GM12878 (cell line): Measurements from ENCODE around the gene GRIN2A. TPM values are rescaled to one million over a fixed set of nuclear protein-coding genes. Genes with fewer than 3 reads are reported as not detected.

ENCODE experiments used
- ATAC-seq: fragments of 200-7000 bp; cut with Tn5 transposase; 3 replicates; pipeline ENCODE4 v1.9.1; 2020; ENCODE audit warnings: mild to moderate bottlenecking, moderate library complexity
- BruUV-seq: library from RNA; stranded (reverse); fragments of 400-500 nt; replicated peaks from 2 replicates; lab custom pipeline; 2021; lab: Mats Ljungman, UMichigan
- CTCF ChIA-PET: fragments of 300-600 bp; sonication (Branson Sonifier 250); formaldehyde crosslinking; extraction: SDS; loops from one replicate; lab custom pipeline; 2021; ENCODE audit warnings: inconsistent platforms; lab: Yijun Ruan, JAX
- POLR2A ChIA-PET: fragments of 350-600 bp; formaldehyde crosslinking; extraction: SDS; loops from one replicate; lab custom pipeline; 2021; ENCODE audit warnings: inconsistent platforms; lab: Charles Lee
- RAD21 ChIA-PET: fragments of 300-600 bp; sonication (Branson Sonifier 250); formaldehyde crosslinking; loops from one replicate; lab custom pipeline; 2023; ENCODE audit warnings: antibody characterized with exemption; ENCODE audit not compliant: unreplicated experiment; lab: Charles Lee
- SMC1A ChIA-PET: fragments of 300-600 bp; sonication (Branson Sonifier 250); formaldehyde crosslinking; loops from one replicate; lab custom pipeline; 2023; ENCODE audit not compliant: unreplicated experiment, uncharacterized antibody; lab: Charles Lee
- DNase-seq: peaks from one replicate; pipeline ENCODE4 v3.0.0-alpha.2; 2011; ENCODE audit warnings: low read depth, low spot score
- FAIRE-seq: peaks from 3 replicates; lab custom pipeline; 2011; peaks lifted over from hg19 to GRCh38; lab: Jason Lieb, UNC
- H2AFZ ChIP-seq: 2 replicates; pipeline ENCODE4 v1.6.0; 2011; ENCODE audit warnings: low read depth, low read length, control low read depth; ENCODE audit not compliant: control insufficient read depth
- H3K27ac ChIP-seq: 2 replicates; pipeline ENCODE4 v1.5.1; 2011; ENCODE audit warnings: control low read depth; ENCODE audit not compliant: control insufficient read depth, insufficient read depth
- H3K27me3 ChIP-seq, 2 experiments: replicated peaks in 1 of 2; 2 replicates each; pipeline versions ENCODE4 v1.6.0 to v1.6.1; 2011; ENCODE audit warnings: low read length in 1 of 2; ENCODE audit not compliant: control insufficient read depth in 2 of 2, insufficient read depth in 2 of 2
- H3K36me3 ChIP-seq, 2 experiments: 2 replicates each; pipeline ENCODE4 v1.5.1; 2011; ENCODE audit warnings: low read length in 1 of 2; ENCODE audit not compliant: control insufficient read depth in 2 of 2, insufficient read depth in 2 of 2
- H3K4me1 ChIP-seq: 2 replicates; pipeline ENCODE4 v1.6.1; 2011; ENCODE audit warnings: mild to moderate bottlenecking, low read length, moderate library complexity, mixed read lengths; ENCODE audit not compliant: control insufficient read depth, insufficient read depth
- H3K4me2 ChIP-seq: 2 replicates; pipeline ENCODE4 v1.6.0; 2011; ENCODE audit warnings: control low read depth; ENCODE audit not compliant: control insufficient read depth, insufficient read depth
- H3K4me3 ChIP-seq: fragments of 200-600 bp; sonication (generic); 2 replicates; pipeline ENCODE4 v1.5.1; 2016
- H3K79me2 ChIP-seq: 2 replicates; pipeline ENCODE4 v1.6.0; 2011; ENCODE audit warnings: low read length; ENCODE audit not compliant: control insufficient read depth, insufficient read depth
- H3K9ac ChIP-seq: 2 replicates; pipeline ENCODE4 v1.8.0; 2011; ENCODE audit warnings: low read length, control low read depth, mixed read lengths; ENCODE audit not compliant: control insufficient read depth, insufficient read depth
- H3K9me3 ChIP-seq: replicated peaks from 3 replicates; pipeline ENCODE4 v1.5.1; 2011; ENCODE audit warnings: mild to moderate bottlenecking, low read length; ENCODE audit not compliant: control insufficient read depth, insufficient read depth
- H4K20me1 ChIP-seq: 2 replicates; pipeline ENCODE4 v1.6.0; 2011; ENCODE audit not compliant: control insufficient read depth, insufficient read depth
- CEBPB ChIP-seq, 2 experiments: fragments of 150-350 bp in 1 of 2; IDR thresholded peaks; 2 replicates each; pipeline ENCODE4 v1.6.1; 2012 to 2014; ENCODE audit warnings: low read depth in 2 of 2, low read length in 2 of 2, borderline replicate concordance in 1 of 2, inconsistent platforms in 1 of 2
- IRF5 ChIP-seq: fragments of 450-650 bp; IDR thresholded peaks from 2 replicates; pipeline ENCODE4 v1.6.1; 2017; ENCODE audit warnings: borderline replicate concordance
- MTA3 ChIP-seq: IDR thresholded peaks from 2 replicates; pipeline ENCODE4 v1.6.1; 2012; ENCODE audit warnings: low read length, inconsistent platforms, borderline replicate concordance
- NFIC ChIP-seq: IDR thresholded peaks from 2 replicates; pipeline ENCODE4 v1.6.1; 2012; ENCODE audit warnings: low read depth, mild to moderate bottlenecking, inconsistent platforms, low read length, moderate library complexity
- NR2C2 ChIP-seq: IDR thresholded peaks from 2 replicates; pipeline ENCODE4 v1.6.1; 2011; ENCODE audit warnings: borderline replicate concordance, low read depth; ENCODE audit not compliant: control insufficient read depth, insufficient read length
- RELA ChIP-seq: fragments of 450-650 bp; IDR thresholded peaks from 2 replicates; pipeline ENCODE4 v1.8.0; 2014; ENCODE audit warnings: borderline replicate concordance; ENCODE audit not compliant: partially characterized antibody
- SIN3A ChIP-seq: IDR thresholded peaks from 2 replicates; pipeline ENCODE4 v1.6.1; 2012; ENCODE audit warnings: low read depth, low read length, improper control_type of control experiment
- SMC3 ChIP-seq: IDR thresholded peaks from 2 replicates; pipeline ENCODE4 v1.6.1; 2011; ENCODE audit warnings: low read length, improper control_type of control experiment, borderline replicate concordance
- SREBF2 ChIP-seq: IDR thresholded peaks from 2 replicates; pipeline ENCODE4 v1.6.1; 2012; ENCODE audit warnings: mild to moderate bottlenecking, low read length
- STAT1 ChIP-seq: fragments of 450-650 bp; conservative IDR thresholded peaks from 2 replicates; pipeline ENCODE4 v1.6.1; 2014; ENCODE audit warnings: antibody characterized with exemption, mild to moderate bottlenecking
- TARDBP ChIP-seq: IDR thresholded peaks from 2 replicates; pipeline ENCODE4 v1.6.1; 2016; ENCODE audit warnings: borderline replicate concordance
- ZNF217 ChIP-seq: fragments of 450-650 bp; IDR thresholded peaks from 2 replicates; pipeline ENCODE4 v1.6.1; 2017; ENCODE audit warnings: antibody characterized with exemption, mild to moderate bottlenecking
- WGBS: methylation state at CpG from one replicate; pipeline ENCODE4 v1.1.6; 2016; ENCODE audit warnings: low lambda C conversion rate; ENCODE audit not compliant: insufficient replicate concordance, insufficient coverage; ENCODE audit errors: missing lambda C conversion rate; 5-methylcytosine and 5-hydroxymethylcytosine counted together
- in situ Hi-C: fragments of 300-500 bp; cut with MboI; formaldehyde crosslinking; loops from 9 replicates; pipeline ENCODE4 v1.14.3; 2018; ENCODE audit warnings: mixed read lengths
- intact Hi-C: fragments of 100-400 bp; cut with micrococcal nuclease; formaldehyde crosslinking; loops from one replicate; pipeline ENCODE4 v1.14.2; 2022; ENCODE audit not compliant: unreplicated experiment
- polyA plus RNA-seq, 11 experiments: library from polyadenylated mRNA; depleted of rRNA in 4 of 11; unstranded in 6 of 11; stranded (reverse) in 5 of 11; fragments of >200 nt; fragmentation: Nextera tagmentation in 4 of 11; fragmentation: Illumina TruSeq in 1 of 11; extraction: Ambion mirVana in 4 of 11; extraction: Trizol in 1 of 11; gene quantifications; 1 replicate in 1 of 11; 2 replicates in 10 of 11; pipeline versions ENCODE4 v1.2.1 to v1.2.3, GENCODE V29; 2011 to 2016; ENCODE audit warnings: inconsistent platforms in 2 of 11, missing spikeins in 2 of 11, low read depth in 1 of 11
- total RNA-seq, 4 experiments: library from RNA; depleted of rRNA in 3 of 4; stranded (reverse); fragments of >200 nt in 3 of 4; fragmentation: Illumina TruSeq in 1 of 4; extraction: Trizol in 1 of 4; gene quantifications; 2 replicates each; pipeline versions ENCODE4 v1.2.1 to v1.2.3, GENCODE V29; 2013 to 2021

GRIN2A gene
- total and polyA plus RNA-seq, 10 of the 15 experiments (the other 5 are each of a cell fraction or from before 2014, with no cell fraction given), result 2.4 to 13.3 (median 7.3) TPM

- Histone ChIP-seq H4K20me1 (no peaks in the 10 kb centered on the region), H3K4me1 (no peaks in the 10 kb centered on the region)
- 19% methylated on average over 2 of the region's 2 CpGs for WGBS
- TF ChIP-seq NR2C2, result no peak
- no peak for TF ChIP-seq STAT1
- no peak for TF ChIP-seq NFIC
- no peak for TF ChIP-seq RELA
- TF ChIP-seq SREBF2, result no peak
- TF ChIP-seq CEBPB (IDR thresholded peaks at IDR 0.05; ENCODE audit: borderline replicate concordance in 1 of 2, low read depth in 2 of 2, low read length in 2 of 2), result no peak
- TF ChIP-seq, all 136 proteins: peak for 0
- Histone ChIP-seq H3K9me3 (no peaks in the 10 kb centered on the region), H3K4me3 (no peak overlapping the region), H2AFZ (no peak overlapping the region), H3K4me2 (no peak overlapping the region), H3K27ac (no peak overlapping the region), H3K27me3 (no peaks in the 10 kb centered on the region), H3K79me2 (no peaks in the 10 kb centered on the region), H3K36me3 (no peaks in the 10 kb centered on the region; a peak in 1 of 4 replicates), H3K9ac (no peak overlapping the region)
- POLR2A ChIA-PET, result no interaction called here
- RAD21 ChIA-PET, result no interaction called here
- ATAC-seq (no peak), DNase-seq (no peak), FAIRE-seq (no peak)
- CTCF ChIA-PET, result interaction anchor here (0.8 to 1.3 kb wide), 2 partner anchors 11 to 67 kb away, joined by 3 to 4 read pairs; no protein-coding TSS in a partner anchor
- in situ Hi-C loops (no loop called here), intact Hi-C loops (no loop called here)
- BruUV-seq, result no TSS peak
- SMC1A ChIA-PET, result interaction anchor here (1.0 kb wide), 1 partner anchor 30 kb away, joined by 3 read pairs; no protein-coding TSS in a partner anchor
Observed at GRCh38 chr16:9816644-9817043, 365.6 kb downstream of the GRIN2A start.

- TF ChIP-seq SIN3A (no peak), SMC3 (no peak), TARDBP (no peak), ZNF217 (no peak), IRF5 (no peak), MTA3 (no peak)
- 67% methylated on average over 4 of the region's 4 CpGs for WGBS
- DNase-seq (no peak), ATAC-seq (no peak), FAIRE-seq (no peak)
- Histone ChIP-seq H2AFZ (no peak overlapping the region), H3K4me2 (no peak overlapping the region), H3K79me2 (no peaks in the 10 kb centered on the region), H3K27ac (no peak overlapping the region), H3K4me3 (no peak overlapping the region), H3K4me1 (no peaks in the 10 kb centered on the region), H4K20me1 (no peaks in the 10 kb centered on the region), H3K27me3 (no peaks in the 10 kb centered on the region), H3K9ac (no peak overlapping the region), H3K9me3 (no peaks in the 10 kb centered on the region), H3K36me3 (no peaks in the 10 kb centered on the region; a peak in 1 of 4 replicates)
- ChIA-PET SMC1A (interaction anchor here (0.7 to 1.3 kb wide), 4 partner anchors 15 to 1501 kb away, joined by 3 read pairs; no protein-coding TSS in a partner anchor), CTCF (interaction anchor here (0.9 to 2.3 kb wide), 3 partner anchors 10 to 66 kb away, joined by 3 to 5 read pairs (median 3); no protein-coding TSS in a partner anchor), RAD21 (interaction anchor here (1.7 kb wide), 1 partner anchor 14 kb away, joined by 4 read pairs; no protein-coding TSS in a partner anchor), POLR2A (interaction anchor here (0.6 to 1.0 kb wide), 2 partner anchors 15 to 22 kb away, joined by 3 to 10 read pairs; no protein-coding TSS in a partner anchor)
- intact Hi-C loops, result no loop called here
- in situ Hi-C loops, result no loop called here
- BruUV-seq, result no TSS peak
Observed at GRCh38 chr16:9813665-9814064, 368.6 kb downstream of the GRIN2A start.
